Measurements from ENCODE around the gene DNAJC13. TPM values are rescaled to one million over a fixed set of nuclear protein-coding genes. Genes with fewer than 3 reads are reported as not detected.

Gene DNAJC13
- total and polyA plus RNA-seq, 2 of the 8 experiments (the other 6 are each of a cell fraction or from before 2014, with no cell fraction given): 7.9 to 28.8 TPM

DNA sequence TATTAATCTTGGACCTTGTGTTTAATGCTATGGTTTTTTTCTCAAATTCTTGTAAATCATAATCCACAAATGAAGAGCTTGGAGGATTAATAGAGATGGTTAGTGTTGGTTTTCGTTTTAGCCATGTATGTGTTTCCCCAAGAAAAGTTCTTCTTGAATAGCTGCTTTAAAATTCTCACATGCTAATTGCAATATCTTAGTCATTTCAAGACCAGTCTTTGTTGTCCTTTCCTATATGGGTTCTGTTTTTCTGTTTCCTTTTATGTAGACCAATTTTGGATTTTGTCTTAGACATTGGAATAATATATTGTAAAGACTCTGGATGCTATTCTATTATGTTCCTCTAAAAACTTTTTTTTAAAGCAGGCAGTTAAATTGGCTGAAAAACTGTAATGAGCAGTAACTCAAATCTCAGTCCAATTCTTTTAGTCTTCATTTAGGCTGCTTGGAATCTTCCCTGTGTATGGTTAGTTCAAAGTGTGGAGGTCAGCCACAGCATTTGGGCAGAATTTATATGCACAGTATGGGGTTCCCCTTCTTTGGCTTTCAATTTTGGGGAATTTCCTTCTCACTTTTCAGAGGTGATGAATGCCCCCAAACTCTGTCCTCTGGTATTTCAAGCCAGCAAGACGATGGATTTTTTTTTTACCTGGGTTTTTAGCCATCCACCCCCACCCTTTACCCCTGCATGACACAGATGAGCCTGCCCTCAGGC lies 39.1 kb upstream of the DNAJC13 start (continued):
- TF ChIP-seq KDM1A (IDR thresholded peaks at IDR 0.05; ENCODE audit: borderline replicate concordance, low read length): no peak
- TF ChIP-seq POLR2AphosphoS5 (IDR thresholded peaks at IDR 0.05; ENCODE audit: low read depth, low read length): no peak
- TF ChIP-seq KDM5A (IDR thresholded peaks at IDR 0.05; ENCODE audit: low read length): no peak
